ENCODE measurements around the gene SELENBP1.
"Not testable (repeated sequence)": the region's sequence is repeated elsewhere in the genome, so short reads cannot be mapped to it uniquely, and the experiment has no call there.

Gene SELENBP1

DNA sequence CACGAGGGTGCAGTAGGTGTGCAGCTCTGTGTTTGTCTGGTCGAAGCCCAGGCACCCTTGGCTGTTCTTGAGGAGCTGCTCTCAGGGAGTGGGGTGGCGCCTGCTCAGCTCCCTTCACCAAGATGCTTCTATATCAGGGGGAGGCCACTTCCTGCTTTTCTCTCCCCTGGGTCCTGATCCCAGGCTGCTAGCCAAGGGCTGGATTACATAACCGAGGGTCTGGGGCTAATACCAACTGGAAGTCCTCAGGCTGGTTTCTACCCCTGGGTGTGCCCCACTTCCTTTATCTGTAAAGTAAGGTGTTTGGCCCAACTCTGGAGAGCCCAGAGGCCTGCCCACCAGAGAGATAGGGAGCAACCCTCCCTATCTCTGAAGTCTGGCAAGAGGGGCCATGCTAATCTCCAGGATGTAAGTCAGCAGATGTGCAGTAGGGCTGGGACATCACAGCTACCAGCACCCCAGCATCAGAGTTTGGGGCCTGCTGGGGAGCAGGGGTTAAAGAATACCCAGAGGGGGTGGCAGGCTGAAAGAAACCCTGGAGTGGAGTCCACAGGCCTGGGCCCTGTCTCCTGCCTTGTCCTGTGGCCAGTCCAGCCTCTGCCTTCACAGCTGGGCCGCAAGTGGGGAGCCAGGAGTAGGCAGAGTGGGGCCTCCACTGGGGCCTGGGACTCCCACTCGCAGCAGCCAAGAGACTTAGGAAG lies 2.1 kb downstream of the SELENBP1 start:
- Histone ChIP-seq H3K4me3 (ENCODE audit: low read length) (no peak overlapping the region), H3K4me1 (ENCODE audit: control insufficient read depth, insufficient read depth, low read length) (peaks cover 53% of the 10 kb centered on the region), H3K9ac (ENCODE audit: low read length) (peak overlapping the region; percentile 68)

DNA sequence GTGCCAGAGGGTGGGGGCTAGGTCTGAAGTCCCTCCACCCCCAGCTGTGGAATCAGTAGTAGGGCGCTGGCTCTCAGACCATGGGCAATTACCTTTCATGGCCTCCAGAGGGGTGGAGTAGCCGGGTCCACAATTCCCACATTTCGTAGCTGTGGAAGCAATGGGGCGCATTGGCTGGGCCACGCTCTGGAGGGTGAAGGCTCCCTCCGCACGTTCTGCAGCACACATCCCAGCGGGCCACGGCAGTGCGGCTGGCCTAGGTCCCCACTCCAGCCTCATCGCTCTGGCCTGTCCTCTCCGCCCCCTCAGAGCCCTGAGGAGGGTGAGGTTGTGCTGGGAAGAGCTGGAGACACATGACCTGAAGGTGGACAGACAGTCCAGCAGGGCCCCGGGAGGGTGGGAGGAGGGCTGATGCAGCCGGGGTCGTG lies 2.9 kb downstream of the SELENBP1 start:
- peaks cover 29% of the 10 kb centered on the region for H3K36me3 ChIP-seq (ENCODE audit: control insufficient read depth, insufficient read depth, low read length)
- H3K9me3 ChIP-seq (ENCODE audit: control insufficient read depth, low read length), result no peaks in the 10 kb centered on the region
- peaks cover 53% of the 10 kb centered on the region for H3K4me1 ChIP-seq (ENCODE audit: control insufficient read depth, insufficient read depth, low read length)
- no peaks in the 10 kb centered on the region for H3K27me3 ChIP-seq (ENCODE audit: control insufficient read depth, insufficient read depth, low read length)
- no peak overlapping the region for H3K4me3 ChIP-seq (ENCODE audit: low read length)
- H3K9ac ChIP-seq (ENCODE audit: low read length), result no peak overlapping the region

More for the DNA sequence above, 2.1 kb downstream of the SELENBP1 start:
- Histone ChIP-seq H3K9me3 (ENCODE audit: control insufficient read depth, low read length) (no peaks in the 10 kb centered on the region), H3K27me3 (ENCODE audit: control insufficient read depth, insufficient read depth, low read length) (no peaks in the 10 kb centered on the region), H3K36me3 (ENCODE audit: control insufficient read depth, insufficient read depth, low read length) (peaks cover 22% of the 10 kb centered on the region)

DNA sequence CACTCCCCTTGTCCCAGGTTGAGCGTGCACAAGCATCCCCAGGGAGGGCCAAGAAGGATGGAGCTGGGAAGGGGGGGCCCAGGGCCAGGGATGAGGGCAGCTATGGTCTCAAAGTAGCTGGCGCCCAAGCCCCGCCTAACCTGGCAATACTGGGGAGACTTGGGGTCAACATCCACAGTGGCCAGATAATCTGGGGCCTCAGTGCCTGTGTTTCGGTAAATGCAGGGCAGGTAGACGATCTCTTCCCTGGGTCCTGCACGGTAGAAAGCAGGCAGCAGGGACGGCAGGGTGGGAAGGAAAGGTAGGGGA lies 3.2 kb downstream of the SELENBP1 start:
- Histone ChIP-seq H3K9ac (ENCODE audit: low read length) (no peak overlapping the region), H3K36me3 (ENCODE audit: control insufficient read depth, insufficient read depth, low read length) (peaks cover 33% of the 10 kb centered on the region), H3K27me3 (ENCODE audit: control insufficient read depth, insufficient read depth, low read length) (no peaks in the 10 kb centered on the region), H3K9me3 (ENCODE audit: control insufficient read depth, low read length) (no peaks in the 10 kb centered on the region), H3K4me1 (ENCODE audit: control insufficient read depth, insufficient read depth, low read length) (peaks cover 52% of the 10 kb centered on the region), H3K4me3 (ENCODE audit: low read length) (no peak overlapping the region)

DNA sequence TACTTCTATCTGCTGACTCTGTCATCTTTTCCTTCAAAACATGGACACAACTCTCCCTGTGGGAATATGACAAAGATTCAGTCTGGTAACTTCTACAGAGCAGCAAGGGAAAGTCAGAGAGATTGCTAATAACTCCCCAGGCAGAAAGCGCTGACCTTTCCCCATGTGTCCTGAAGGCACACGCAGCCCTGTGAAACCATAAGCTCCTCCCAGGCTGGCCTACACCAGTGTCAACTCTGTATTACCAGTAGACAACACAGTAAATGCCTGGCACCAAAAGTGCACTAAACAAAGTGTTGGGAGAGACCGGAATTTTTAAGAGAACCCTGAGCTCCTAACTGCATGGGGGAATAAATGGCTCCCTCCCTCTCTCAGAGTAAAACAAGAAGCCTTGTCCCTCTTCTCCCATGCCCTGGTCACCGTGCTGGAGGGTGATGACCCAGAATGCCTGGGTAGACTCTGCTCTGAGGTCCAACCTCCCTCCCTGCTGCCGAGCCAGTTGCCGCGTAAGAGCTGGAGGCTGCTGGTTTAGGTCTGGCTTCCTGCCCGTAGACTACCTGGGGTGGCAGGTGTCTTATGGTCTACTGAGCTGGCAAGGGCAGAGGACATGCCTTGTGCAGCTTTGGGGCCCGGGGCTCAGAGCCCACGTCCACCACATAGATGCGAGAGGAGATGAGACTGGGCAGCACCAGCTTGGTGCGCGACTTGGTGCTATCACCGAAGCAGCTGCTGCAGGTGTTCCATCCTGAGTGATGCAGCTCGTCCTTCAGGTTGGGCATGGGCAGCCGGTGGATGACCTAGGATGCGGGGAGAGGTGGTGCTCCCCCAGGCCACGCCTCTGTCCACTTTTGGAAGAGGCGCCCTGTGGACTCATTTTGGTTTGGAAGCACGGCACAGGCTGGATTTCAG lies 3.9 kb downstream of the SELENBP1 start:
- H3K4me1 ChIP-seq (ENCODE audit: control insufficient read depth, insufficient read depth, low read length), result peaks cover 46% of the 10 kb centered on the region
- H3K4me3 ChIP-seq (ENCODE audit: low read length), result no peak overlapping the region
- H3K36me3 ChIP-seq (ENCODE audit: control insufficient read depth, insufficient read depth, low read length), result peaks cover 34% of the 10 kb centered on the region
- H3K27me3 ChIP-seq (ENCODE audit: control insufficient read depth, insufficient read depth, low read length), result no peaks in the 10 kb centered on the region
- H3K9ac ChIP-seq (ENCODE audit: low read length), result no peak overlapping the region
- no peaks in the 10 kb centered on the region for H3K9me3 ChIP-seq (ENCODE audit: control insufficient read depth, low read length)

DNA sequence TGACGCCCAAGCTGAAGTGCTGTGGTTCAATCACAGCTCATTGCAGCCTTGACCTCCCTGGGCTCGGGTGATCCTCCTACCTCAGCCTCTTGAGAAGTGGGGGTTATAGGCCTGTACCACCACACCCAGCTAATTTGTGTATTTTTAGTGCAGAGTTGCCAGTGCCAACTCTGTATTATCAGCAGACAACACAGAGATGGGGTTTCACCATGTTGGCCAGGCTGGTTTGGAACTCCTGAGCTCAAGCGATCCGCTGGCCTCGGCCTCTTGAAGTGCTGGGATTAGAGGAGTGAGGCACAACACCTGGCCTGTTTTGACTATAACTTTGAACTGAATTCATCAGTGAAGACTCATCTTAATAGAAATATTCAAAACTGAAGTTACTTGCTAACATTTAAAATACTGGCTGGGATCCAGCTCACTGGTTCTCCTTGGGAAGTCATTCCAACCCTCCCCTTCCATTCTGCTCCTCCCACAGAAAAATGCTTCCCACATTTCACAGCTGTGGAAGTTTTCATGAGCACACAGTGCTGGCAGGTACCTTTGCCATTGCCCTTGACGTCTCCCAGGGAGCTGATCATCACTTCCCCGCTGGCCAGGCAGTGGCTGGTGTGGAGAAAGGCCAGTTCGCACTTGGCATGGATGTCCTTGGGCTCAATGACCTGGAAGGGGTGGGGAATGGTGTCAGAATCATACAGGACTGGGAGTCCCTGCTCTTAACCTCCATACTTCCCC lies 4.7 kb downstream of the SELENBP1 start:
- no peaks in the 10 kb centered on the region for H3K9me3 ChIP-seq (ENCODE audit: control insufficient read depth, low read length)
- H3K27me3 ChIP-seq (ENCODE audit: control insufficient read depth, insufficient read depth, low read length), result no peaks in the 10 kb centered on the region
- no peak overlapping the region for H3K9ac ChIP-seq (ENCODE audit: low read length)
- peaks cover 38% of the 10 kb centered on the region for H3K4me1 ChIP-seq (ENCODE audit: control insufficient read depth, insufficient read depth, low read length)
- H3K36me3 ChIP-seq (ENCODE audit: control insufficient read depth, insufficient read depth, low read length), result peaks cover 34% of the 10 kb centered on the region
- H3K4me3 ChIP-seq (ENCODE audit: low read length), result no peak overlapping the region

DNA sequence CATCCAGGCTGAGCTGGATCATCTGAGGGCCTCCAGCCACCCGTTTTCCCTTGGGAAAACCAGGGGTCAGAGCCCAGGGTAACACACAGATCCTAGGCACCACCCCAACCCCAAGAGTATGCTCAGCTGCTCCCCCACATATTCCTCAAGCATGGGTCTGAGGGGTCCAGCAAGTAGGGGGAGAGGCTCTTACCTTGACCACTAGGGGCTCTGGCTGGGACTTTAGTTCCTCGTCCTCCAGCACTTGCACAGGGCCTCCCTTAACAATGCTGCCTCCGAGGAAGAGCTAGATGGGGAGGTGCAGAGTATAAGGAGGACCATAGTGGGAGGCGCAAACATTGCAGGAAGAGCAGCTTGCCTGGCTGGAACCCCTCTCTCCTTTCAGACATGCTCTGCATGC lies 7.5 kb downstream of the SELENBP1 start:
- H3K4me1 ChIP-seq (ENCODE audit: control insufficient read depth, insufficient read depth, low read length), result peaks cover 21% of the 10 kb centered on the region
- no peak overlapping the region for H3K9ac ChIP-seq (ENCODE audit: low read length)
- H3K36me3 ChIP-seq (ENCODE audit: control insufficient read depth, insufficient read depth, low read length), result peaks cover 34% of the 10 kb centered on the region
- H3K27me3 ChIP-seq (ENCODE audit: control insufficient read depth, insufficient read depth, low read length), result no peaks in the 10 kb centered on the region
- H3K9me3 ChIP-seq (ENCODE audit: control insufficient read depth, low read length), result no peaks in the 10 kb centered on the region
- no peak overlapping the region for H3K4me3 ChIP-seq (ENCODE audit: low read length)

DNA sequence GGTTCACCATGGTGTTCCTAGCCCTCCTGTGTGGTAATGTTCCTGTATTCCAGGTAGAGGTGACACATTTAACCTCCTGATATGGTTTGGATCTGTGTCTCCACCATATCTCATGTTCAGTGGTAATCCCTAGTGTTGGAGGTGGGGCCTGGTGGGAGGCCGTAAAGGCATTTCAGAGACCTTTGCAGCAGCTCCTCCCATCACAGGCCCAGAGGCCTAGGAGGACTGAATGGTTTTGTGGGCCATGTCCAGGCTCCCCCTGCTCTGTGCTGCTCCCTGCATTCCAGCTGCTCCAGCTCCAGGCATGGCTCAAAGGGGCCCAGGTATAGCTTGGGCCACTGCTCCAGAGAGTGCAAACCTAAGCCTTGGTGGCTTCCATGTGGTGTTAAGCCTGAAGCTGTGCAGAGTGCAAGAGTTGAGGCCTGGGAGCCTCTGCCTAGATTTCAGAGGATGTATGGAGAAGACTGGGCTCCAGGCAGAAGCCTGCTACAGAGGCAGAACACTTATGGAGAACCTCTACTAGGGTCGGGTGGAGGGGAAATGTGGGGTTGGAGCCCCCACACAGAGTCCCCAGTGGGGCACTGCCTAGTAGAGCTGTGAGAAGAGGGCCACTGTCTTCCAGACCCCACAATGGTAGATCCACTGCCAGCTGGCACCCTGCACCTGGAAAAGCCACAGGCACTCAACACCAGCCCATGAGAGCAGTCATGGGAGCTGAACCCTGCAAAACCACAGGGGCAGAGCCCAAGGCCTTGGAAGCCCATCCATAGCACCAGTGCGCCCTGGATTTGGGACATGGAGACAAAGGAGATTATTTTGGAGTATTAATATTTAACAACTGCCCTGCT lies 10.0 kb downstream of the SELENBP1 start:
- H3K9me3 ChIP-seq (ENCODE audit: control insufficient read depth, low read length), result no peaks in the 10 kb centered on the region
- no peak overlapping the region for H3K9ac ChIP-seq (ENCODE audit: low read length)
- H3K27me3 ChIP-seq (ENCODE audit: control insufficient read depth, insufficient read depth, low read length), result no peaks in the 10 kb centered on the region
- H3K4me3 ChIP-seq (ENCODE audit: low read length), result no peak overlapping the region
- no peaks in the 10 kb centered on the region for H3K4me1 ChIP-seq (ENCODE audit: control insufficient read depth, insufficient read depth, low read length)
- H3K36me3 ChIP-seq (ENCODE audit: control insufficient read depth, insufficient read depth, low read length), result peaks cover 28% of the 10 kb centered on the region

DNA sequence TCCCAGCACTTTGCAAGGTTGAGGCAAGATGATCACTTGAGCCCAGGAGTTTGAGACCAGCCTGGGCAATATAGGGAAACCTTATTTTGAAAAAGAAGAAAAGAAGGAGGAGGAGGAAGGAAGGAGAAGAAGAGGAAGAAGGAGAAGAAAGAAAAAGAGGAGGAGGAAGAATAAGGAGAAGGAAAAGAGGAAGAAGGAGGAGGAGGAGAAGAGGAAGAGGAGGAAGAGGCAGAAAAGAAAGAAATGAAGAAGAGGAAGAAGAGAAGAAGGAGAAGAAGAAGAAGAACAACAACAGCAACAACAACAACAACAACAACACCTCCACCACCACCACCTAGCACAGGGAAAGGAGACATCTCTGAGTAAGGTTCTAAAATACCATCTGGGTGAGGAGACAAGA lies 10.6 kb downstream of the SELENBP1 start:
- Histone ChIP-seq H3K27me3 (ENCODE audit: control insufficient read depth, insufficient read depth, low read length) (no peaks in the 10 kb centered on the region), H3K4me1 (ENCODE audit: control insufficient read depth, insufficient read depth, low read length) (no peaks in the 10 kb centered on the region), H3K4me3 (ENCODE audit: low read length) (no peak overlapping the region), H3K9me3 (ENCODE audit: control insufficient read depth, low read length) (no peaks in the 10 kb centered on the region), H3K36me3 (ENCODE audit: control insufficient read depth, insufficient read depth, low read length) (peaks cover 28% of the 10 kb centered on the region), H3K9ac (ENCODE audit: low read length) (no peak overlapping the region)

DNA sequence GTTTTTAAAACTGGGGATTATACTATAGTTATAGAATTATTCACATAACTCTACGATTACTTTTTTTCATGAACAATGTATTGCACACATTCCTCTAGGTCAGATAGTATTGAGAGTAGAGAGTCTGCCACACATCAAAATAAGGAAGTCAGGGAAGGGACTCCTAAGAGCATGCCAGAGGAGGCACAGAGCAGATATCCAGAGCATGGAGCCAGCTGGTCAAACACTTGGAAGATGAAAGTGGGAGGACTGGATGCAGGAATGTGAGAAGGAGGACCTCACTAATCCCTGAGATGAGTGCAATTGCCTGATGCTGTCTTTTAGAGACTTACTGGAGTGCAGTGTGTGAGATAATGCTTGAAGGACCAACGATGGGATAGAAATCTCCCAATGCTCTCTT lies 15.8 kb downstream of the SELENBP1 start:
- Histone ChIP-seq H3K9ac (ENCODE audit: low read length) (no peak overlapping the region), H3K9me3 (ENCODE audit: control insufficient read depth, low read length) (no peaks in the 10 kb centered on the region), H3K27me3 (ENCODE audit: control insufficient read depth, insufficient read depth, low read length) (no peaks in the 10 kb centered on the region), H3K36me3 (ENCODE audit: control insufficient read depth, insufficient read depth, low read length) (no peaks in the 10 kb centered on the region), H3K4me1 (ENCODE audit: control insufficient read depth, insufficient read depth, low read length) (no peaks in the 10 kb centered on the region), H3K4me3 (ENCODE audit: low read length) (no peak overlapping the region)

DNA sequence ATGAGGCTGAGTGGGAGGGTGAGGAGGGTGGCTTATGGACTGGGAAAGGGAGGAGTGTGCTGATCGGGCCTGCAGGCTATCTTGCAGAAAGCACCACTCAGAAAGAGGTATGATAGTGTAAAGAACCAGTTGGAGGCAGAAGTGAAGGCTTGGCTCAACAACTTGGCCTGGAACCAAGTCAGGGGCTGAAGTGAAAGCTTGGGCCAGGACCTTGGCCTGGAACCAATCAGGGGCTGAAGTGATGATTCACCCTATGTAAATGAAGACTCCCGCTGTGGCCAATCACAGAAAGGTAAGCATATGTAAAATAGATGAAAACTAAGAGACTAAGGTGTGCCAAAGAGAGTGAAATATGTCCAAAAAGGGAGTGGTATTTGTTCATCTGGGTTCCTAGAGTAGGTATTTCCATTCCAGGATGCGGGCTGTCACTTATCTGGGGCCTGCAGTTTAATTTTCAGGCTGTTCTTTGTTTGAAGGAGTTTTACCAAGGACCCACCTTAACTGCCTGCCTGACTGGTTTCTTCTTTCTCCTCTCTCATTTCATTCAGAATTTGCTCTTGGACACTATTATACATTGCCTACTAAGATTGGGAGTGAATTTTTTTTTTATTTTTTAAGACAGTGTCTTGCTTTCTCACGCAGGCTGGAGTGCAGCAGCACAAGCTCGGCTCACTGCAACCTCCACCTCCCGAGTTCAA lies 20.3 kb downstream of the SELENBP1 start:
- Histone ChIP-seq H3K9me3 (ENCODE audit: control insufficient read depth, low read length) (no peaks in the 10 kb centered on the region), H3K36me3 (ENCODE audit: control insufficient read depth, insufficient read depth, low read length) (no peaks in the 10 kb centered on the region), H3K4me3 (ENCODE audit: low read length) (no peak overlapping the region), H3K27me3 (ENCODE audit: control insufficient read depth, insufficient read depth, low read length) (no peaks in the 10 kb centered on the region), H3K4me1 (ENCODE audit: control insufficient read depth, insufficient read depth, low read length) (peaks cover 5% of the 10 kb centered on the region), H3K9ac (ENCODE audit: low read length) (no peak overlapping the region)

DNA sequence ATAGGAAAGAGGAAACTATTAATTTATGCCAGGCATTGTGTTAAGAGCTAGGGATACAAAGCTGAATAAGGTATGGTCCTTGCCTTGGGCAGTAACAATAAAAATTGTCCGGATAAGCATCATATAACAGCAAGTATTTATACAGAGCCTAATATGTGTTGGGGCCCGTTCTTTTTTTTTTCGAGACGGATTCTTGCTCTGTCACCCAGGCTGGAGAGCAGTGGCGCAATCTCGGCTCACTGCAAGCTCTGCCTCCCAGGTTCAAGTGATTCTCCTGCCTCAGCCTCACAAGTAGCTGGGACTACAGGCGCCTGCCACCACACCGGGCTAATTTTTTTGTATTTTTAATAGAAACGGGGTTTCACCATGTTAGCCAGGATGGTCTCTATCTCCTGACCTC lies 22.2 kb downstream of the SELENBP1 start:
- not testable (repeated sequence) for H3K9me3 ChIP-seq (ENCODE audit: control insufficient read depth, low read length); H3K27me3 ChIP-seq (ENCODE audit: control insufficient read depth, insufficient read depth, low read length); H3K9ac ChIP-seq (ENCODE audit: low read length); H3K4me3 ChIP-seq (ENCODE audit: low read length); H3K36me3 ChIP-seq (ENCODE audit: control insufficient read depth, insufficient read depth, low read length)
- peaks cover 14% of the 10 kb centered on the region for H3K4me1 ChIP-seq (ENCODE audit: control insufficient read depth, insufficient read depth, low read length)
